ENCODE measurements around the gene PEDS1.
A peak's percentile ranks its signal among the peaks of the same experiment; 100 is the strongest.
"Not testable (repeated sequence)": the region's sequence is repeated elsewhere in the genome, so short reads cannot be mapped to it uniquely, and the experiment has no call there.

PEDS1 gene

GRCh38 chr20:50186151-50186885 is 32.8 kb upstream of the PEDS1 start:
- H3K4me3 ChIP-seq (replicated peaks; ENCODE audit: low read depth, low read length) = no peak overlapping the region
- peak; percentile 95 for TF ChIP-seq CTCF (IDR thresholded peaks at IDR 0.05; ENCODE audit: low read depth, low read length, missing control alignments)
- peak; percentile 70 for DNase-seq (ENCODE audit: extremely low read depth, low read depth)

GRCh38 chr20:50185426-50185825 is 31.9 kb upstream of the PEDS1 start:
- DNase-seq (ENCODE audit: extremely low read depth, low read depth) = no peak
- H3K4me3 ChIP-seq (replicated peaks; ENCODE audit: low read depth, low read length) = no peak overlapping the region
- TF ChIP-seq CTCF (IDR thresholded peaks at IDR 0.05; ENCODE audit: low read depth, low read length, missing control alignments) = no peak

GRCh38 chr20:50182346-50182745 is 28.8 kb upstream of the PEDS1 start:
- H3K4me3 ChIP-seq (replicated peaks; ENCODE audit: low read depth, low read length) = no peak overlapping the region
- no peak for TF ChIP-seq CTCF (IDR thresholded peaks at IDR 0.05; ENCODE audit: low read depth, low read length, missing control alignments)
- DNase-seq (ENCODE audit: extremely low read depth, low read depth) = no peak

- no peak for TF ChIP-seq CTCF (IDR thresholded peaks at IDR 0.05; ENCODE audit: low read depth, low read length, missing control alignments)
- DNase-seq (ENCODE audit: extremely low read depth, low read depth) = no peak
- H3K4me3 ChIP-seq (replicated peaks; ENCODE audit: low read depth, low read length) = no peak overlapping the region
These were observed 27.8 kb upstream of the PEDS1 start for GRCh38 chr20:50181344-50181743.

GRCh38 chr20:50178672-50179071 is 25.1 kb upstream of the PEDS1 start:
- DNase-seq (ENCODE audit: extremely low read depth, low read depth); H3K4me3 ChIP-seq (replicated peaks; ENCODE audit: low read depth, low read length): not testable (repeated sequence)

GRCh38 chr20:50175938-50176933 is 22.7 kb upstream of the PEDS1 start:
- no peak overlapping the region for H3K4me3 ChIP-seq (replicated peaks; ENCODE audit: low read depth, low read length)
- no peak for DNase-seq (ENCODE audit: extremely low read depth, low read depth)
- no peak for TF ChIP-seq CTCF (IDR thresholded peaks at IDR 0.05; ENCODE audit: low read depth, low read length, missing control alignments)

GRCh38 chr20:50174456-50174855 is 20.9 kb upstream of the PEDS1 start:
- no peak for TF ChIP-seq CTCF (IDR thresholded peaks at IDR 0.05; ENCODE audit: low read depth, low read length, missing control alignments)
- no peak overlapping the region for H3K4me3 ChIP-seq (replicated peaks; ENCODE audit: low read depth, low read length)
- no peak for DNase-seq (ENCODE audit: extremely low read depth, low read depth)

Measured in HFF-Myc (cell line).